Uterus (tissue), 2 donors: ENCODE data around the gene TSPAN5.

Source experiments
- CTCF ChIP-seq, 4 experiments: fragments of 200-600 bp in 2 of 4; fragments of 450-650 bp in 2 of 4; sonication (generic) in 2 of 4; IDR thresholded peaks; one replicate each; pipeline ENCODE4 v1.5.1; 2016 to 2019; ENCODE audit warnings: antibody characterized with exemption in 4 of 4, mild to moderate bottlenecking in 2 of 4, moderate library complexity in 1 of 4
- POLR2A ChIP-seq, 2 donors: fragments of 450-650 bp; IDR thresholded peaks; one replicate each; pipeline ENCODE4 v1.6.1; 2016; ENCODE audit warnings: antibody characterized with exemption in 2 of 2, mild to moderate bottlenecking in 1 of 2, moderate library complexity in 1 of 2

DNA sequence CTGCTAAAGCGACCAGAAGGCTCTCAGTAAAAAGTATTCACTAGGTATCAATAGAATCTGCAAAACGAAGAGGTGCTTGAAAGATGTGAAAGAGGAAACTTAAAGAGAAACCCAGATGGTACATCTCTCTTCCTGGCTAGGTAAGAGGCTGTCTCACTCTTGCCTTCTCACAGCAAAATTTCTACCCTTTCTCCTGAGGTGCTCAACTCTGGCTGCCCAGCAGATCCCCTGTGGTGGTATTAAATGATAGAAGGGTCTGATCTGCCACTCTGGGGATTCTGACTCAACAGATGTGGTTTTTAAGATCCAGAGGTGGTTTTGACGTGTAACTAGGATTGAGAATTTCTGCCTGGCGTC is 14.9 kb upstream of the TSPAN5 start:
- TF ChIP-seq CTCF (IDR thresholded peaks at IDR 0.05) (no peak), POLR2A (IDR thresholded peaks at IDR 0.05) (no peak)
